Measurements from ENCODE around the gene PRR15L.

DNA sequence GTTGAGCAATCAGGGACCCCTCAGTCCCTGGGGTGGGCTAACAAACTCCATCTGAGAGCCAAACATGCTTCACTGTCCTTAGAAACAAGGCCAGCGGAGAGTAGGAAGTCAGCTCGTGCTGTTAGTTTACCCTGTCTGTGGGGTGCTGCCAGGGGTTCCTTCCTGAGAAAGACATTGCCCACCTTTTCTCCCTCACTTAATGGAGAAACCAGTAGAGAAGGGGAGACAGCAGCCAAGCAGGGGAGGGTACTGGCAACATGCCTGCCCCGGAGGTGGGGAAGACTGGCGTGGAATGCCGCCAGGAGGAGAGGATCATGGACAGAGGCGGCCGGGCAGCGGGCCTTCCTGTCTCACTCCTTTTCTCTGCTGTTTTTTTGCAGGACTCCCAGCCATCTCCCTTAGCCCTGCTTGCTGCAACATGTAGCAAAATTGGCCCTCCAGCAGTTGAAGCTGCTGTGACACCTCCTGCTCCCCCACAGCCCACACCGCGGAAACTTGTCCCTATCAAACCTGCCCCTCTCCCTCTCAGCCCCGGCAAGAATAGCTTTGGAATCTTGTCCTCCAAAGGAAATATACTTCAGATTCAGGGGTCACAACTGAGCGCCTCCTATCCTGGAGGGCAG, 41.8 kb downstream of the PRR15L start:
- TF ChIP-seq, protein P1, sequence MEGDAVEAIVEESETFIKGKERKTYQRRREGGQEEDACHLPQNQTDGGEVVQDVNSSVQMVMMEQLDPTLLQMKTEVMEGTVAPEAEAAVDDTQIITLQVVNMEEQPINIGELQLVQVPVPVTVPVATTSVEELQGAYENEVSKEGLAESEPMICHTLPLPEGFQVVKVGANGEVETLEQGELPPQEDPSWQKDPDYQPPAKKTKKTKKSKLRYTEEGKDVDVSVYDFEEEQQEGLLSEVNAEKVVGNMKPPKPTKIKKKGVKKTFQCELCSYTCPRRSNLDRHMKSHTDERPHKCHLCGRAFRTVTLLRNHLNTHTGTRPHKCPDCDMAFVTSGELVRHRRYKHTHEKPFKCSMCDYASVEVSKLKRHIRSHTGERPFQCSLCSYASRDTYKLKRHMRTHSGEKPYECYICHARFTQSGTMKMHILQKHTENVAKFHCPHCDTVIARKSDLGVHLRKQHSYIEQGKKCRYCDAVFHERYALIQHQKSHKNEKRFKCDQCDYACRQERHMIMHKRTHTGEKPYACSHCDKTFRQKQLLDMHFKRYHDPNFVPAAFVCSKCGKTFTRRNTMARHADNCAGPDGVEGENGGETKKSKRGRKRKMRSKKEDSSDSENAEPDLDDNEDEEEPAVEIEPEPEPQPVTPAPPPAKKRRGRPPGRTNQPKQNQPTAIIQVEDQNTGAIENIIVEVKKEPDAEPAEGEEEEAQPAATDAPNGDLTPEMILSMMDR (IDR thresholded peaks at IDR 0.05; ENCODE audit: low read depth, low read length): no peak
- TF ChIP-seq EZH2phosphoT487 (IDR thresholded peaks at IDR 0.05; ENCODE audit: low read depth): no peak
